H1 (cell line): ENCODE results near the gene TSPEAR. TPM values are rescaled to one million over a fixed set of nuclear protein-coding genes. Genes with fewer than 3 reads are reported as not detected.
"Not testable (repeated sequence)": the region's sequence is repeated elsewhere in the genome, so short reads cannot be mapped to it uniquely, and the experiment has no call there.

ENCODE experiments used
- CTCF ChIA-PET: fragments of 300-600 bp; sonication (Branson Sonifier 250); formaldehyde crosslinking; loops from one replicate; lab custom pipeline; 2021; ENCODE audit not compliant: partially characterized antibody; lab: Charles Lee
- POLR2A ChIA-PET: fragments of 300-600 bp; sonication (Branson Sonifier 250); formaldehyde crosslinking; loops from one replicate; lab custom pipeline; 2021; ENCODE audit warnings: inconsistent platforms; ENCODE audit not compliant: partially characterized antibody; lab: Charles Lee
- DNase-seq, 2 experiments: peaks; one replicate each; pipeline versions ENCODE4 v3.0.0 to v3.0.0-alpha.2; 2010 to 2022; ENCODE audit warnings: low spot score in 2 of 2, low read depth in 1 of 2, mixed read lengths in 1 of 2
- FAIRE-seq: peaks from 2 replicates; lab custom pipeline; 2011; peaks lifted over from hg19 to GRCh38; lab: Jason Lieb, UNC
- H2AFZ ChIP-seq: 2 replicates; pipeline ENCODE4 v1.8.1; 2012; ENCODE audit warnings: low read length, inconsistent platforms
- H2AK5ac ChIP-seq: 2 replicates; pipeline ENCODE4 v1.6.1; 2013; ENCODE audit warnings: low read depth, low read length
- H2BK120ac ChIP-seq: replicated peaks from 2 replicates; pipeline ENCODE3; 2013; ENCODE audit warnings: low read depth, low read length, inconsistent platforms
- H2BK12ac ChIP-seq: 2 replicates; pipeline ENCODE4 v1.6.1; 2013; ENCODE audit warnings: low read depth, low read length
- H2BK15ac ChIP-seq: 2 replicates; pipeline ENCODE4 v1.6.1; 2013; ENCODE audit warnings: low read length
- H2BK20ac ChIP-seq: 2 replicates; pipeline ENCODE4 v1.6.1; 2013; ENCODE audit warnings: low read length
- H2BK5ac ChIP-seq: 2 replicates; pipeline ENCODE4 v1.6.1; 2013; ENCODE audit warnings: low read depth, low read length
- H3K14ac ChIP-seq: 2 replicates; pipeline ENCODE4 v1.6.1; 2013; ENCODE audit warnings: inconsistent platforms; ENCODE audit not compliant: insufficient read length
- H3K18ac ChIP-seq: 2 replicates; pipeline ENCODE4 v1.6.1; 2013; ENCODE audit warnings: low read length; ENCODE audit errors: extremely low read depth
- H3K23ac ChIP-seq: 2 replicates; pipeline ENCODE4 v1.6.1; 2013; ENCODE audit warnings: inconsistent platforms; ENCODE audit not compliant: insufficient read length
- H3K23me2 ChIP-seq: 2 replicates; pipeline ENCODE4 v1.6.1; 2013; ENCODE audit warnings: low read depth, low read length
- H3K27ac ChIP-seq: 2 replicates; pipeline ENCODE4 v1.6.1; 2011; ENCODE audit warnings: low read depth, low read length, inconsistent platforms
- H3K27me3 ChIP-seq, 4 experiments: replicated peaks in 1 of 4; 1 replicate in 1 of 4; 2 replicates in 3 of 4; pipeline versions ENCODE4 v1.6.1 to v1.8.1; 2011 to 2013; ENCODE audit warnings: low read length in 3 of 4, mild to moderate bottlenecking in 3 of 4, inconsistent platforms in 2 of 4, mixed read lengths in 2 of 4, moderate library complexity in 1 of 4; ENCODE audit not compliant: control insufficient read depth in 3 of 4, insufficient read depth in 3 of 4; ENCODE audit errors: extremely low read depth in 1 of 4
- H3K36me3 ChIP-seq, 4 experiments: 2 replicates each; pipeline versions ENCODE4 v1.6.1 to v1.8.1; 2011 to 2013; ENCODE audit warnings: mild to moderate bottlenecking in 4 of 4, low read length in 3 of 4, moderate library complexity in 2 of 4, control low read depth in 1 of 4, inconsistent platforms in 1 of 4; ENCODE audit not compliant: insufficient read depth in 4 of 4, control insufficient read depth in 2 of 4
- H3K4ac ChIP-seq: replicated peaks from 2 replicates; pipeline ENCODE3; 2013; ENCODE audit warnings: low read length, low read depth, mixed read lengths, inconsistent platforms; ENCODE audit not compliant: insufficient read length
- H3K4me1 ChIP-seq, 4 experiments: replicated peaks in 1 of 4; 1 replicate in 1 of 4; 2 replicates in 3 of 4; pipeline versions ENCODE4 v1.6.1 to v1.8.1; 2011 to 2013; ENCODE audit warnings: low read length in 3 of 4, inconsistent platforms in 2 of 4, mixed read lengths in 1 of 4; ENCODE audit not compliant: insufficient read depth in 4 of 4, control insufficient read depth in 3 of 4
- H3K4me2 ChIP-seq, 2 experiments: 2 replicates each; pipeline versions ENCODE4 v1.6.1 to v1.8.1; 2011 to 2013; ENCODE audit warnings: low read depth in 2 of 2, low read length in 2 of 2, control low read depth in 1 of 2, inconsistent platforms in 1 of 2, mild to moderate bottlenecking in 1 of 2; ENCODE audit not compliant: insufficient read depth in 1 of 2
- H3K4me3 ChIP-seq, 4 experiments: fragments of 200-600, 300-600 bp in 1 of 4; sonication (generic), shearing (Covaris generic), sonication (Bioruptor Twin) in 1 of 4; 2 replicates each; pipeline versions ENCODE4 v1.5.1 to v1.8.1; 2011 to 2016; ENCODE audit warnings: low read length in 4 of 4, low read depth in 3 of 4, control low read depth in 2 of 4, inconsistent platforms in 2 of 4, mild to moderate bottlenecking in 2 of 4, mixed read lengths in 1 of 4, moderate library complexity in 1 of 4; ENCODE audit not compliant: insufficient read depth in 2 of 4; ENCODE audit errors: extremely low read depth in 1 of 4
- H3K56ac ChIP-seq: replicated peaks from 2 replicates; pipeline ENCODE3; 2013; ENCODE audit warnings: low read depth, mild to moderate bottlenecking, mixed read lengths, low read length, inconsistent platforms; ENCODE audit not compliant: insufficient read length
- H3K79me1 ChIP-seq: 2 replicates; pipeline ENCODE4 v1.6.1; 2013; ENCODE audit warnings: low read depth, low read length, control low read depth
- H3K79me2 ChIP-seq, 2 experiments: 2 replicates each; pipeline versions ENCODE4 v1.6.1 to v1.8.1; 2012 to 2013; ENCODE audit warnings: low read length in 2 of 2, mild to moderate bottlenecking in 2 of 2, inconsistent platforms in 1 of 2; ENCODE audit not compliant: insufficient read depth in 2 of 2, control insufficient read depth in 1 of 2
- H3K9ac ChIP-seq, 4 experiments: replicated peaks in 1 of 4; 1 replicate in 1 of 4; 2 replicates in 3 of 4; pipeline versions ENCODE4 v1.6.1 to v1.8.1; 2011 to 2013; ENCODE audit warnings: low read depth in 3 of 4, low read length in 3 of 4, control low read depth in 2 of 4, mild to moderate bottlenecking in 2 of 4, moderate library complexity in 2 of 4, inconsistent platforms in 1 of 4; ENCODE audit errors: extremely low read depth in 1 of 4
- H3K9me3 ChIP-seq, 2 experiments: 2 replicates each; pipeline versions ENCODE4 v1.6.1 to v1.8.1; 2012 to 2013; ENCODE audit warnings: mild to moderate bottlenecking in 2 of 2, moderate library complexity in 2 of 2, control low read depth in 1 of 2, inconsistent platforms in 1 of 2, low read depth in 1 of 2, low read length in 1 of 2, mixed read lengths in 1 of 2; ENCODE audit not compliant: insufficient read depth in 2 of 2
- H4K20me1 ChIP-seq, 2 experiments: replicated peaks in 1 of 2; 2 replicates each; pipeline versions ENCODE3 to v1.8.1; 2011 to 2013; ENCODE audit warnings: inconsistent platforms in 2 of 2, low read length in 2 of 2, mild to moderate bottlenecking in 1 of 2; ENCODE audit not compliant: insufficient read depth in 2 of 2, control insufficient read depth in 1 of 2
- H4K5ac ChIP-seq: 2 replicates; pipeline ENCODE4 v1.6.1; 2013; ENCODE audit warnings: low read length, low read depth, mixed read lengths, inconsistent platforms; ENCODE audit not compliant: insufficient read length
- H4K8ac ChIP-seq: 2 replicates; pipeline ENCODE4 v1.8.0; 2013; ENCODE audit warnings: mild to moderate bottlenecking, moderate library complexity, low read length, inconsistent platforms; ENCODE audit not compliant: insufficient read depth; ENCODE audit errors: extremely low read depth
- H4K91ac ChIP-seq: replicated peaks from 2 replicates; pipeline ENCODE3; 2013; ENCODE audit warnings: low read length, mixed read lengths, inconsistent platforms; ENCODE audit not compliant: insufficient read length
- WGBS, 2 experiments: shearing (Covaris generic) in 1 of 2; methylation state at CpG; one replicate each; pipeline versions ENCODE4 v1.1.6 to v1.1.7; 2013 to 2015; ENCODE audit warnings: low lambda C conversion rate in 2 of 2, mixed read lengths in 2 of 2, inconsistent platforms in 1 of 2, low coverage in 1 of 2, missing lambda C conversion rate in 1 of 2; ENCODE audit not compliant: insufficient replicate concordance in 2 of 2, insufficient coverage in 1 of 2, insufficient read length in 1 of 2; ENCODE audit errors: extremely low coverage in 1 of 2, missing lambda C conversion rate in 1 of 2; 5-methylcytosine and 5-hydroxymethylcytosine counted together
- polyA plus RNA-seq, 7 experiments: library from polyadenylated mRNA; depleted of rRNA in 3 of 7; stranded (reverse) in 5 of 7; unstranded in 2 of 7; fragments of >200 nt in 5 of 7; fragments of 200-250 nt in 2 of 7; gene quantifications; 1 replicate in 5 of 7; 2 replicates in 1 of 7; 4 replicates in 1 of 7; pipeline versions ENCODE4 v1.2.1 to v1.2.3, GENCODE V29; 2011 to 2013; ENCODE audit warnings: missing spikeins in 2 of 7, mixed read lengths in 2 of 7
- total RNA-seq: library from RNA; stranded (reverse); fragmentation: NEBNext Ultra II Directional; extraction: Animal tissue kit (Norgen Biotek cat#: 25700); gene quantifications from 2 replicates; pipeline ENCODE4 v1.2.1, GENCODE V29; 2021

The TSPEAR gene
- total and polyA plus RNA-seq, 2 of the 8 experiments (the other 6 are each of a cell fraction or from before 2014, with no cell fraction given): 0.58 to 0.89 TPM

- H2BK15ac ChIP-seq, H3K4ac ChIP-seq, H2BK120ac ChIP-seq, H3K27ac ChIP-seq, H3K4me3 ChIP-seq, H3K9ac ChIP-seq, H2AFZ ChIP-seq, H3K4me2 ChIP-seq, H3K27me3 ChIP-seq, H2BK20ac ChIP-seq, H2BK5ac ChIP-seq, H3K9me3 ChIP-seq, H3K36me3 ChIP-seq, H3K56ac ChIP-seq, H3K23ac ChIP-seq, H3K79me2 ChIP-seq, H3K14ac ChIP-seq, H3K79me1 ChIP-seq, FAIRE-seq, H4K5ac ChIP-seq, H4K91ac ChIP-seq, H3K23me2 ChIP-seq, H4K20me1 ChIP-seq, POLR2A ChIA-PET, H2AK5ac ChIP-seq, H4K8ac ChIP-seq, H3K18ac ChIP-seq: not testable (repeated sequence)
- 100% methylated on average over 2 of the region's 4 CpGs; no CpG with 5 or more reads in 1 of the 2 experiments for WGBS, 2 experiments
- peaks cover 2 to 17% (median 6%) of the 10 kb centered on the region in 4 experiments for H3K4me1 ChIP-seq
- peak overlapping the region; percentile 27; the same call in 1 of the 2 replicates for H2BK12ac ChIP-seq
- peak in 1 of 2 experiments; percentile 34 for DNase-seq
- CTCF ChIA-PET: interaction anchor here (0.6 to 1.6 kb wide), 5 partner anchors 8 to 202 kb away, joined by 3 to 6 read pairs (median 3); no protein-coding TSS in a partner anchor
Observed at GRCh38 chr21:44591801-44592130, 119.6 kb downstream of the TSPEAR start.
